Nephron progenitor cell (in vitro differentiated cells): ENCODE data around the gene NSUN3.
A peak's percentile ranks its signal among the peaks of the same experiment; 100 is the strongest.

Experiments used
- DNase-seq: peaks from one replicate; pipeline ENCODE4 v3.0.0; 2021
- H3K27ac Mint-ChIP-seq: 2 replicates; pipeline ENCODE4 v1.8.0; 2021; ENCODE audit warnings: mild to moderate bottlenecking, moderate library complexity, mixed read lengths
- H3K27me3 Mint-ChIP-seq: 2 replicates; pipeline ENCODE4 v1.8.0; 2021; ENCODE audit warnings: mild to moderate bottlenecking, low read depth, mixed read lengths; ENCODE audit not compliant: poor library complexity
- H3K36me3 Mint-ChIP-seq: 2 replicates; pipeline ENCODE4 v1.8.0; 2021; ENCODE audit warnings: low read depth, mixed read lengths
- H3K4me1 Mint-ChIP-seq: 2 replicates; pipeline ENCODE4 v1.8.0; 2021; ENCODE audit warnings: mixed read lengths
- H3K4me3 Mint-ChIP-seq: 2 replicates; pipeline ENCODE4 v1.8.0; 2021; ENCODE audit warnings: mild to moderate bottlenecking, moderate library complexity, mixed read lengths
- H3K9me3 Mint-ChIP-seq: 2 replicates; pipeline ENCODE4 v1.8.0; 2021; ENCODE audit warnings: mild to moderate bottlenecking, moderate library complexity, mixed read lengths
- TF ChIP-seq, protein P1 (sequence below): fragments of 200-600 bp; sonication (generic); IDR thresholded peaks from 2 replicates; pipeline ENCODE4 v1.5.0; 2021; ENCODE audit warnings: antibody characterized with exemption

The NSUN3 gene

GRCh38 chr3:94159062-94159828 lies 96.4 kb downstream of the NSUN3 start:
- DNase-seq: no peak
- peak overlapping the region; percentile 31 for H3K27ac Mint-ChIP-seq
- TF ChIP-seq, protein P1, sequence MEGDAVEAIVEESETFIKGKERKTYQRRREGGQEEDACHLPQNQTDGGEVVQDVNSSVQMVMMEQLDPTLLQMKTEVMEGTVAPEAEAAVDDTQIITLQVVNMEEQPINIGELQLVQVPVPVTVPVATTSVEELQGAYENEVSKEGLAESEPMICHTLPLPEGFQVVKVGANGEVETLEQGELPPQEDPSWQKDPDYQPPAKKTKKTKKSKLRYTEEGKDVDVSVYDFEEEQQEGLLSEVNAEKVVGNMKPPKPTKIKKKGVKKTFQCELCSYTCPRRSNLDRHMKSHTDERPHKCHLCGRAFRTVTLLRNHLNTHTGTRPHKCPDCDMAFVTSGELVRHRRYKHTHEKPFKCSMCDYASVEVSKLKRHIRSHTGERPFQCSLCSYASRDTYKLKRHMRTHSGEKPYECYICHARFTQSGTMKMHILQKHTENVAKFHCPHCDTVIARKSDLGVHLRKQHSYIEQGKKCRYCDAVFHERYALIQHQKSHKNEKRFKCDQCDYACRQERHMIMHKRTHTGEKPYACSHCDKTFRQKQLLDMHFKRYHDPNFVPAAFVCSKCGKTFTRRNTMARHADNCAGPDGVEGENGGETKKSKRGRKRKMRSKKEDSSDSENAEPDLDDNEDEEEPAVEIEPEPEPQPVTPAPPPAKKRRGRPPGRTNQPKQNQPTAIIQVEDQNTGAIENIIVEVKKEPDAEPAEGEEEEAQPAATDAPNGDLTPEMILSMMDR: no peak
- H3K27me3 Mint-ChIP-seq: peaks cover 3% of the 10 kb centered on the region
- H3K9me3 Mint-ChIP-seq: no peaks in the 10 kb centered on the region
- no peaks in the 10 kb centered on the region for H3K36me3 Mint-ChIP-seq
- H3K4me1 Mint-ChIP-seq: no peaks in the 10 kb centered on the region
- no peak overlapping the region for H3K4me3 Mint-ChIP-seq

DNA sequence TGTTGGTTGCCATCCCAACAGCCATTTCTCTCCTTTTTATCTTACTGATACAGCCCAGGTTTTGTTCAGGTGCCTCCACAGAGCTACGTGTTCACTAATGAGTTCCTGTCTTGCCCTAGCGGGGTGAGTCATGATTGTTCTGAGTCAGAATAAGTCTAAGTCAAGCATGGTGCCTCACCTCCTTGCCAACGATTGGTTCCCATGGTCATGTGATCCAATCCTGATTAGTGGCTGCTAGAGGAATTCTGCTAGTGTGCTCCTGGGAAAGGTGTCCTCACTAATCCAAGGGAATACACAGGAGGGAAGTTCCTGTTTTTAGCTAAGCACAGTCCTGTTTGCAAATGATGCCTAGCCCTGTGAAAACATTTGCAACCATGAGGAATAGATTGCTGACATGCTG lies 99.8 kb downstream of the NSUN3 start:
- Mint-ChIP-seq H3K27me3 (peaks cover 3% of the 10 kb centered on the region), H3K27ac (no peak overlapping the region), H3K4me3 (no peak overlapping the region), H3K4me1 (no peaks in the 10 kb centered on the region), H3K9me3 (no peaks in the 10 kb centered on the region), H3K36me3 (no peaks in the 10 kb centered on the region)
- no peak for DNase-seq
- TF ChIP-seq, protein P1: no peak

DNA sequence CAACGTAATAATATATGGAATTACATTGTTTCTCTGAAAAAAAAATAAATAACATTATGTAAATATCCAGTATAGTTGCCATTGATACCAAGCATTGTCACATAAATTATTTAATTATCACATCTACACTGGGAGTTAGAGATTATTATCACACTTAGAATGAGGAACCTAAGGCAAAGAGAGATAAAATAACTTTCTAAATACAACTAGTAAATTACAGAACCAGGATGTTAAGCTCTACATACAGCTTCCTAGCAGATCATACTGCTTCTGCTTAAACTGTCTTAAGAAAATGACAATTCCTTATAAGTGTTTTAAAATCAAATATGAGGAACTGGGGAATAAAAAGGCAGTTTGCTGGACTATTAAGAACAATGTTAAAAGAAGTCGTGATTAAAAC lies 104.5 kb downstream of the NSUN3 start:
- Mint-ChIP-seq H3K4me3 (no peak overlapping the region), H3K36me3 (no peaks in the 10 kb centered on the region), H3K4me1 (no peaks in the 10 kb centered on the region), H3K9me3 (no peaks in the 10 kb centered on the region), H3K27me3 (no peaks in the 10 kb centered on the region), H3K27ac (no peak overlapping the region)
- TF ChIP-seq, protein P1: no peak
- DNase-seq: no peak

- Mint-ChIP-seq H3K4me3 (no peak overlapping the region), H3K27me3 (no peaks in the 10 kb centered on the region), H3K9me3 (no peaks in the 10 kb centered on the region), H3K4me1 (peaks cover 1% of the 10 kb centered on the region), H3K27ac (no peak overlapping the region), H3K36me3 (no peaks in the 10 kb centered on the region)
- DNase-seq: no peak
- TF ChIP-seq, protein P1: no peak
Measured at GRCh38 chr3:94167796-94168195, 104.9 kb downstream of the NSUN3 start.

DNA sequence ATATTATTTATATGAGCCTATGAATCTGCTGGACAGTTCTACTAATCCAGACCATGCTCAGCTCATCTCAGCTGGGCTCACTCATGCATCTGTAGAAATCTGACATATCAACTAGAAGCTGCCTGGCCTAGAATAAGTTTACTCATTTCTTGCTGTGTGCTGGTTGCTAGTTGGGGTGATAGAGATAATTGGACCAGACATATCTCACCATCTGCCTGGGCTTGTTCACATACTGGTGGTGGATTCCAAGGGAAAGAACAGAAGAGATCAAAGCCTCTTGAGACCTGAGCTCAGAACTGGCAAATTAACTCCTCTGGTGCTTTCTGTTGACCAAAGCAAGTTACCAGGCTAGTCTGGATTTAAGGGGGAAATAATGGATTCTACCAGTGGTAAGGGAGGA lies 109.1 kb downstream of the NSUN3 start:
- TF ChIP-seq, protein P1: no peak
- H3K4me1 Mint-ChIP-seq: peaks cover 6% of the 10 kb centered on the region
- H3K27ac Mint-ChIP-seq: peak overlapping the region; percentile 41
- H3K36me3 Mint-ChIP-seq: no peaks in the 10 kb centered on the region
- H3K27me3 Mint-ChIP-seq: no peaks in the 10 kb centered on the region
- no peak overlapping the region for H3K4me3 Mint-ChIP-seq
- DNase-seq: no peak
- H3K9me3 Mint-ChIP-seq: no peaks in the 10 kb centered on the region

GRCh38 chr3:94172695-94173310 lies 109.9 kb downstream of the NSUN3 start:
- Mint-ChIP-seq H3K27ac (no peak overlapping the region), H3K4me3 (no peak overlapping the region), H3K9me3 (no peaks in the 10 kb centered on the region), H3K27me3 (no peaks in the 10 kb centered on the region), H3K36me3 (no peaks in the 10 kb centered on the region), H3K4me1 (peaks cover 6% of the 10 kb centered on the region)
- TF ChIP-seq, protein P1: no peak
- DNase-seq: no peak
